ENCODE results near the gene PTPRN2. TPM values are rescaled to one million over a fixed set of nuclear protein-coding genes. Genes with fewer than 3 reads are reported as not detected.

PTPRN2 gene
- total and polyA plus RNA-seq, 2 of the 13 experiments (the other 11 are each of a cell fraction or from before 2014, with no cell fraction given): 2.5 to 24.2 TPM

DNA sequence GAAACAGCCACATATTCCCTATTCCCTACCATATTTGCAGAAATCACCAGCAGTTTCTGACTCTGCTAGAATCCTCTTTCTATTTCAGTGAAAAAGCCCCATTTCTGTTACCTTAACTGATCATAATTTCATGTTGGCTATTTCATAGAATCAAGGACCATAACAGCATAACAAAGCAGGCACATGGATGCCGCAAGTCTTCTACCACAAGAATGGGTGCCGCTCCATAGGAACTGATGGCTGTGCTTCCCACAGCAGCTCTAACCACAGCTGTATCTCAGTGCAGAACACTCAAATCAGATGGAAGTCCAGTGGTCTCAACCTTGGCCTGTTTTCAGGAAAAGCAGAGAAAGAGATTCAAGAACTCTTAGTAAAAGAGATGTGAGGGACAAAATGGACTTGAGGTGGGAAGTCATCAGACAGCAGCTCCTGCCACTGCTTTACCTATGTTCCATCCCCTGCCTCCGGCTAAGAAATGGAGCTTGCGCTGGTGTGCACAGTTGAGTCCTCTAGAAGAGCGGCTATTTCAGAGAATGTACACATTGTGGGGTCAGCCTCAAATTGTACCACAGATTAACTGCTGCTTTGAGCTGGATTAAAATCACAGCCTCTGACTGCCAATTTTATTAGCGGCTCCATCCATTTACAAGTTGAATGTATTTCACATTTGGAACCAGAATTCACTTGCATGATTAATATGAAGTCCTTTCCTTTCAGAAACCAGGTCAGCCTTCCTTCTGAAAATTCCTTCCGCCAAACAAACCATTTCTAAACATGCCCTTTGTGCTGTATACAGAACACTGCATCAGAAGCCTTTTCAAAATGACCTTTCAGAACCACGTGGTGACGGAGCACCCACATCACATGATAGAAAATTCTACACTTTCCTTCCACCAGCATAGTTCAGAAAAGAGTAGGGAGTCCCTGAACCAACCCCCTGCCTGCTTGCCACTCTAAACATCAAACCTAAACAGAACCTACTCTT is 7.7 kb downstream of the PTPRN2 start (continued):
- TF ChIP-seq, protein P1, sequence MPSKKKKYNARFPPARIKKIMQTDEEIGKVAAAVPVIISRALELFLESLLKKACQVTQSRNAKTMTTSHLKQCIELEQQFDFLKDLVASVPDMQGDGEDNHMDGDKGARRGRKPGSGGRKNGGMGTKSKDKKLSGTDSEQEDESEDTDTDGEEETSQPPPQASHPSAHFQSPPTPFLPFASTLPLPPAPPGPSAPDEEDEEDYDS (CRISPR knock-in tag; IDR thresholded peaks at IDR 0.05): peak; percentile 55; the same call in 1 of the 2 replicates
- 0 out of 2 replicates have a peak, but pooled peaks have one; percentile 24 for TF ChIP-seq ZNF792 (CRISPR knock-in tag; IDR thresholded peaks at IDR 0.05)
- TF ChIP-seq HIC2 (CRISPR knock-in tag; IDR thresholded peaks at IDR 0.05; ENCODE audit: low read depth): no peak
- TF ChIP-seq TCF7L2 (IDR thresholded peaks at IDR 0.05; ENCODE audit: low read depth, low read length): no peak
- TF ChIP-seq YEATS4 (CRISPR knock-in tag; IDR thresholded peaks at IDR 0.05; ENCODE audit: borderline replicate concordance): no peak; the same call in 1 of the 2 replicates
- TF ChIP-seq ZNF775 (CRISPR knock-in tag; IDR thresholded peaks at IDR 0.05; ENCODE audit: borderline replicate concordance): no peak
- TF ChIP-seq, protein P2, sequence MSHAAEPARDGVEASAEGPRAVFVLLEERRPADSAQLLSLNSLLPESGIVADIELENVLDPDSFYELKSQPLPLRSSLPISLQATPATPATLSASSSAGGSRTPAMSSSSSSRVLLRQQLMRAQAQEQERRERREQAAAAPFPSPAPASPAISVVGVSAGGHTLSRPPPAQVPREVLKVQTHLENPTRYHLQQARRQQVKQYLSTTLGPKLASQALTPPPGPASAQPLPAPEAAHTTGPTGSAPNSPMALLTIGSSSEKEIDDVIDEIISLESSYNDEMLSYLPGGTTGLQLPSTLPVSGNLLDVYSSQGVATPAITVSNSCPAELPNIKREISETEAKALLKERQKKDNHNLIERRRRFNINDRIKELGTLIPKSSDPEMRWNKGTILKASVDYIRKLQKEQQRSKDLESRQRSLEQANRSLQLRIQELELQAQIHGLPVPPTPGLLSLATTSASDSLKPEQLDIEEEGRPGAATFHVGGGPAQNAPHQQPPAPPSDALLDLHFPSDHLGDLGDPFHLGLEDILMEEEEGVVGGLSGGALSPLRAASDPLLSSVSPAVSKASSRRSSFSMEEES (CRISPR knock-in tag; IDR thresholded peaks at IDR 0.05): peak; percentile 98
- peak; percentile 83 for TF ChIP-seq NCOA2 (CRISPR knock-in tag; IDR thresholded peaks at IDR 0.05)
- peak; percentile 63; the same call in 1 of the 2 replicates for TF ChIP-seq ZBTB4 (CRISPR knock-in tag; IDR thresholded peaks at IDR 0.05; ENCODE audit: borderline replicate concordance)
- TF ChIP-seq KLF13 (CRISPR knock-in tag; IDR thresholded peaks at IDR 0.05): no peak
- TF ChIP-seq CCAR2 (optimal IDR thresholded peaks at IDR 0.05; ENCODE audit: low read depth, low read length): no peak
- no peak; the same call in 1 of the 2 replicates for TF ChIP-seq ISX (CRISPR knock-in tag; conservative IDR thresholded peaks at IDR 0.05)
- no peak for TF ChIP-seq RFX5 (IDR thresholded peaks at IDR 0.05; ENCODE audit: low read depth, low read length)
- peak; percentile 67 for TF ChIP-seq HOXA3 (CRISPR knock-in tag; IDR thresholded peaks at IDR 0.05)
- TF ChIP-seq, protein P3, sequence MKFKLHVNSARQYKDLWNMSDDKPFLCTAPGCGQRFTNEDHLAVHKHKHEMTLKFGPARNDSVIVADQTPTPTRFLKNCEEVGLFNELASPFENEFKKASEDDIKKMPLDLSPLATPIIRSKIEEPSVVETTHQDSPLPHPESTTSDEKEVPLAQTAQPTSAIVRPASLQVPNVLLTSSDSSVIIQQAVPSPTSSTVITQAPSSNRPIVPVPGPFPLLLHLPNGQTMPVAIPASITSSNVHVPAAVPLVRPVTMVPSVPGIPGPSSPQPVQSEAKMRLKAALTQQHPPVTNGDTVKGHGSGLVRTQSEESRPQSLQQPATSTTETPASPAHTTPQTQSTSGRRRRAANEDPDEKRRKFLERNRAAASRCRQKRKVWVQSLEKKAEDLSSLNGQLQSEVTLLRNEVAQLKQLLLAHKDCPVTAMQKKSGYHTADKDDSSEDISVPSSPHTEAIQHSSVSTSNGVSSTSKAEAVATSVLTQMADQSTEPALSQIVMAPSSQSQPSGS (CRISPR knock-in tag; IDR thresholded peaks at IDR 0.05): peak; percentile 45; the same call in 1 of the 2 replicates
- TF ChIP-seq CC2D1A (CRISPR knock-in tag; IDR thresholded peaks at IDR 0.05): no peak
- no peak for TF ChIP-seq ZNF597 (CRISPR knock-in tag; IDR thresholded peaks at IDR 0.05)
- peak; percentile 94 for TF ChIP-seq ELF3 (CRISPR knock-in tag; IDR thresholded peaks at IDR 0.05)
- 0 out of 2 replicates have a peak, but pooled peaks have one; percentile 34 for TF ChIP-seq ZNF501 (CRISPR knock-in tag; IDR thresholded peaks at IDR 0.05)
